GM18858 (cell line): Measurements from ENCODE around the gene SMARCD3.

Experiments
- ATAC-seq: cut with Tn5 transposase; IDR thresholded peaks from one replicate; pipeline ENCODE4 v1.9.1; 2021; ENCODE audit not compliant: unreplicated experiment

The SMARCD3 gene

DNA sequence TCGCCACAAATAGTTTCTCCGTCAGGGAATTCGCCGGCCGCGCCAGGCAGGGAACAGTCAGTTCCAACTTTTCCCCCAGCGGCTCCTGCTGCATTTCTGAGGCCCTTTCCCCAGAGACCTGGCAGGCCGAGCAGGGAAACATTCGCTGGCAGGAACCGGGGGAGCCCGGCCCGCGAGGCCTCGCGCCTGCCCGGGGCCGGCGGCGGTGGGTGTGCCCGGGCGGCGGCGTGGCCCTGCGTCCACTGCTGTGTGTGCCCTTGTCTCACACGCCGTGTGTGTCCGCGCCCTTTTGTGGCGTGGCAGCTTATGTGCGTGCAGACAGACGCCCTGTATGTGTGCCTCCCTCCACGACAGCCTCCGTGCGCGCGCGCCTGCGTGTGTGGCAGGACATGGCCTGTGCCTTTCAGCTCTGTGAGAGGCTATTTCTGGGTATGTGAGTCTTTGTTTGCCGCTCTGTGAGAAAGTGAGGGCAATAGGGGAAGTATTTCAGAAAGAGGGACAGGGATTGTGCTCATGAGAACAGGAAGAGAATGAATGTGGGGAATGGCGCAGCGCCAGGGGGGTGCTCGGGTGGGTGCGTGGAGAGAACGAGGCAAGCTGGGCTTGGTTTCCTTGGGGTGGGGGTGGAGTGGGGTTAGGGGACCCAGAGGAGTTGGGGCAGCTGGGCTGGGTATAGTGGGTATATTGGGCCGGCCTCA lies 689 bp upstream of the SMARCD3 start:
- ATAC-seq: no peak

DNA sequence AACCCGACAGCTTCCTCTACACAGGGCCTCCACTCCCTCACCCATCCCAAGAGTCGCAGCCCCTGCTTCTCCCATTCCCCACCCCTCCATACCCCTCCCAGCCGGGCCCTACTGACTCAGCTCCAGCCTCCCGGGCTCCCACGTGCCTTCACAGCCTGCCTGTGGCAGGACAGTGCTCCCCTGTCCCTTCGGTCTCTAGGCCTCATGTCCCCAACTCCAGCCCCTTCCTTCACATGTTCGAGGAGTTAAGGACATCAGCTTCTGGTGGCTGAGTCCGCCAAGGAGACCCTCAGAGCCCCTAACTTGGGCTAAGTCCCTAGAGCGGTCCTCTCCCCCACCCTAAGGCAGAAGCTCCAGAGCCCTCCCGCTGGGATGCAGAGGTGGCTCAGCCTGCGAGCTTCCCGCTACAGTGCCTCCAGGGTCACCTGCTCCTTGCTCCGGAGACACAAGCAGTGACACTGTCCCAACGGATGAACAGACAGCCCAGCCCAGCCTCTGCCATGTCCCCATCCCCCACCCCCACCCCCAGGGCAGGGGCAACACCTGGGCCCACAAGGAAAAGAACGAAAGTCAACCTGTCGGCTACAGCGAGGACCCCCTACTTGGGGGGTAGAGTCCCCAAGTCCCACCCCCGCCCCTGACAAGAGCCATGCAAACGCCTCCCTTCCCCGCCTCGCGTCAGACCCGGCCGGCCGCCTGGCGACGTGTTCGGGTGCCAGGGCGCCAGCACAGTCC lies 716 bp downstream of the SMARCD3 start:
- ATAC-seq: no peak

DNA sequence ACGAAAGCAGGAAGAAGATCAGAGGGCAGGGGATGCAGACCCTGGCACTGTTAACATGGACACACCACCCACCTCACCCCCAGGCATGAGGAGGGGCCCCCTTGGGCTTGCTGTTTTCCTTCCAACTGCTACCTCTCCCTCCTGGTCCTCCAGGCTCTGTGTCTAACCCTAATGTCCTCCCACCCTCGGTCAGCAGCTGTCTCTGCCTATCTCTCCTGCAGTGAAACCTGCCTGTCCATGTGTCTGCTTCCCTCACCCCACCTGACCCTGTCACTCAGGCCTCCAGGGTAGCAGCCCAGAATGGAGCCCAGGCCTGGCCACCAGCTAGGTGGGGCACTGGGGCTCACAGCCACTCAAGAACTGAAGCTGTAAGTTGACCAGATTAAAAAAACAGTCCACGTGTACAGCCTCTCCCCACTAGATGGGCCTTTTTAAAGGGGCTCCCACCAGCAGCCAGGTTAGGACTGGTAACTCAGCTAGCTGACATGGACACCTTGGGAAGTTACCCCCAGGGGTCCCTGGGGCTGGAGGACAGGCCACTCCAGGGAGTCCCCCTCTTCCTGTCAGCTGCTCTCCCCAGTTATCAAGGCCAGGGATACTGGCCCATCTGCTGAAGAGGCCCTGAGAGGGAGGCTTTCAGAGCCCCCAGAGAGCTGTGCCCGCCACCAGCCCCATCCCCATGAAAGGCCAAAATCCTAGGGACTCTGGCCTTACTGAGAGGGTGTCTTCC lies 1.5 kb downstream of the SMARCD3 start:
- no peak for ATAC-seq

DNA sequence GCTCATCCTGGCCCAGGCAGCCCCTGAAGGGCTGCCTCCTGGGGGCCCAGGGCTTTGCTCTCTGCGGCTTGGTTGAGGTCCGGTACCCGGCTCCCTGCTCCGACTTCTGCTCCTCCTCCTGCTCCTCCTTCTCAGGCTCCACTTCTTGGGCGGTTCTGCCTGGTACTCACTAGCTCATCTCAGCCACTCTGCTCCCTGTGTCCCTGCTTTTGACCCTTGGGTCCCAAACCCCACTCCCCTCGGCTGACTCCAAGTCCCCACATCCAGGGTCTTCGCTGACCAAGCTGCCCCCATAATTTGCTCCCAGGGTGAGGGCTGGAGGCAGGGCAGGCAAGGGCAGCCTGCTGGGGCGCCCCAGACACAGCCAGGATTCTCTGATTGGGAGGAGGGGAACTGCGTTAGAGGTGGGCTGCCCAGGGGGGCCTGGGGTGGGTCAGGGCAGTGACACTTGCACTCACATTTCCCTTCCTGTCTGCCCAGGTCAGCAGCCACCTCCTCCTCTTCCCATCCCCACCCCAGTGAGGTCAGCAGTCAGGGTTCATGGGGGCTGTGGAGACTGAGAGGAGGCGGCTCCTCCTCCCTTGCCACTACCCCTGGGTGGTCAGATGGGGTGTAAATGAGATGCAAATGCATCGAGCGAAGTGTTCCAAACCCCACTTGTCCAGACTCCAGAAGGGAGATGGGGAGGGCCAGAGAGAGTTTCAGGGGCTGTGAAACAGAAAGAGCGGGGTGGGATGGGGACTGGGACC lies 2.2 kb downstream of the SMARCD3 start:
- no peak for ATAC-seq

DNA sequence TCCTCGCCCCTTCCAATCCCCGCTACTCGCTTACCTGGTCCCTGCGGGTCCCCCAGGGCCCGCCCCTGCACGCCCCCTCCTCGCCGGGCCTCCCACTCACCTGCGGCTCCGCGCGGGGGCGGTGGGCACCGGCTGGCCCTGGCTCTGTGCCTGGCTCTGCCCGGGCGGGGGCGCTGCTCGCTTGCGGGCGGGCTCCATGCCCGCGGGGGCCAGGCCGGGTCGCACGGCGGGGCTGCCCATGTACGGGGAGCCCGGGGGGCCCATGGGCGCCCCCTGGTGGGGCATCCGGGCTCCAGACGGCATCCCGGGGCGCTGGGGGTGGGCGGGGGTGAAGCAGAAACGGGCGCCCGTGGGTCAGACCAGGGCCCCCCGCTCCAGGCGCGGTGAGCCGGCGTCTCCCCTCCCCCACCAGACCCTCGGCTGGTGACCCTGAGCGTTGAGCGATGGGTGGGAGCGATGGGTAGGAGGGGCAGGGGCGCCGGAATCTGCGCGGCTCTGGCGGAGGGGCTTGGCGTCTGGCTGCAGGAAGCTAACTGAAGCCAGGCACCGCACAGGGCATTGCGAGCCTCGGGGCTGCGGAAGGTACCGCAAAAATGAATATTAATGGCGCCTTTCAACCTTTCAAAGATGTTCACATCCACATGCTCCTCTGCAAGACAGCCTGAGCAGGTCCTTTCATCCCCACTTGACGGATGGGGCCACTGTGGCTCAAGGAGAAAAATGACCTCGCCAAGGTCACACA lies 3.0 kb downstream of the SMARCD3 start:
- ATAC-seq: no peak

DNA sequence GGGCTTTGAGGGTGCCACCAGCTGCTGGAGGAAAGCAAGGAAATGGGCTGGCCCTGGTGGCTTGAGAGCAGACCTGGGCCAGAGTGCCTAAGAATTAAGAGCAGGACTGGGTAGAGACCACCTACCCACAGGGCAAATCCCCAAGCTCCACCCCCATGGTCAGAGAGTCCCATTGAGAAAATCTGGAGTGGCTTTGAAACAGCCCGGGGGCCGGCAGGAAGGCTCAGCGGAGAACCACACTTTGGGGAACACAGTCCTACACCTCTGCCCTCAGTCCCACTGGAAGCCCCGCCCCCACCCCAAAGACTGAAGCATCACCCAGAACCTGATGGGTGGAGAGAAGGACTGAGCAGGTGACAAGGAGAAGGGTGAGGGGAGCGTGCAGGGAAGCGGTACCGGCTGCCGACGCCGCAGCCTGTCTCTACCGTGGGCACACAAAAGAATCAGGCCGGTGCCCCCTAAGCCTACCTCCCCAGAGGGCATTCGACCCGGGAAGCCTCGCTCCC lies 3.6 kb downstream of the SMARCD3 start:
- ATAC-seq: no peak

DNA sequence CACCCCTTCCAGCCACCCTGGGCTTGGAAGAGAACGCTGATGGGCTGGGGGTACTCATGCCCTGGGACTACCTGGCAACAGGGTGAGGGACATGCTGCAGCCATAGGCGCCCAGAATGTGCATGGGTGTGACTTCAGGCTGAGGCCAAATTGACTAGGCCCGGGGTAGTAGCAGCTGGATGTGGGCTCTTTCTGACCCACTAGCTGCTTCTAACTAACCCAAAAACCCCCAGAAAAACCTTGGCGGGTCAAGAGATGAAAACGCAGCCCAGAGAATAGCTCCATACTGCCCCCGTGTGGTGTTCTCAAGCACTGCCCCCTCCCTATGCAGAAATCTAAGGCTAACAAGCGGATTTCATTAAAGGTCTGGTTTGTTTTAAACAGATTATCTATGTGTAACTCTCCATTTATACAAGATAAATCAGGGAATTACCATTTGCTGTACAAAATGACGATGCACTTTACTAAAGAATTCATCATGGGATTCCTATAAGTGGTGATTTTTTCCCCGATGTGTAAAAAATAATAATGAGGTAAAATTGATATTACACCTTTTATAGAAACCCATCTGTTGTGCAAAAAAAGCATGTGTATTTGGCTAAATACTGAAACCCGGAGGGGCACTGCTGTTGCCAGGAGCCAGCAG lies 4.2 kb downstream of the SMARCD3 start:
- ATAC-seq: no peak

DNA sequence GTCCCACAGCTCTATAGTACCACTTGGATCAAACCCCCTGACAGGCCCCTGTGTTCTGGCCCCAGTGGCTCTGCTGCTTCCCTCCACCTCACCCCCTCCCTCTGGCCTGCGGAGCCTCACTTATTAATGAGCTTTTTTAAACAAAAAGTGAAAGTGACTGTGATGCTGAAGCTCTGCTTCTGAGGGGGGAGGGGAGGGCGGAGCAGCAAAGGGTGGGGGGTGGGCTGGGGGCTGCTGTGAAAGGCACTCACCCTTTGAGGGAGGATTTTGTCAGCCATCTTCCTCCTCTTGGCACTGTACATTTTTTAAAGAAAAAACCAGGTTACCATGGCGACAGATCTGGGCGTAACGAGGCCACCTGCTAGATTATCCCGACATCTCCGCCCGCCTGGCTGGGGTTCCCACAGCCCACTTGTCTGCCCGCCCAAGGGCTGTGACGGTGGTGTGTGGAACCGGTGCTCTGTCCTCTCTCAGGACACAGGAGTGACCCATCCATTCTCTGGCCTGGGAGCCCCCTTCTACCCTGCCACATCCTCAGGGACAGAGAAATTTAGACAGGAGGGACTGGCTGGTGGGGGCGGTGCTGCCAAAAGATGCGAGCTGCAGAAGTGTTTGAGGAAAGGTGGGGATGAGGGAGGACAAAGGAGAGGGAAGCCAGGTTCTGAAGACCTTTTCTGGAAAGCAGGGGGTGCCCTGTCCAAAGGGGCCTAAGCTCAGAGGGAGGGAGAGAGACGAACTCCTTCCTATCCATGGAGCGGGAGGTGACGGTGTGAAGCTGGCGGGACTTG lies 4.9 kb downstream of the SMARCD3 start:
- no peak for ATAC-seq

DNA sequence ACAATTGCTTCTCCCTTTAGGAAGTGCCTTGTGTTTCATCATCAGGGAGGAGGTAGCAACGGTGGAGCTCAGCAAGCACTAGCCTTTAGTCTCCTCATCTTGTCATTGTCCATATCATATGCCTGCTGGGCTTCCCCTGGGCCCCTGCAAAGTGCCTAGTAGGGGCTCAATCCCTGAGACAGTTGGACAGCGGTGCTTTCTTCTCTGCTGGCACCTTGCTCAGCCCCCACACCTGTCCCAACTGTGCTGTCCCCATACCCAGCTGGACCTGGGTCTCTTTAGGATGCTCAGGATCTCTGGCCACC lies 5.5 kb downstream of the SMARCD3 start:
- ATAC-seq: no peak

DNA sequence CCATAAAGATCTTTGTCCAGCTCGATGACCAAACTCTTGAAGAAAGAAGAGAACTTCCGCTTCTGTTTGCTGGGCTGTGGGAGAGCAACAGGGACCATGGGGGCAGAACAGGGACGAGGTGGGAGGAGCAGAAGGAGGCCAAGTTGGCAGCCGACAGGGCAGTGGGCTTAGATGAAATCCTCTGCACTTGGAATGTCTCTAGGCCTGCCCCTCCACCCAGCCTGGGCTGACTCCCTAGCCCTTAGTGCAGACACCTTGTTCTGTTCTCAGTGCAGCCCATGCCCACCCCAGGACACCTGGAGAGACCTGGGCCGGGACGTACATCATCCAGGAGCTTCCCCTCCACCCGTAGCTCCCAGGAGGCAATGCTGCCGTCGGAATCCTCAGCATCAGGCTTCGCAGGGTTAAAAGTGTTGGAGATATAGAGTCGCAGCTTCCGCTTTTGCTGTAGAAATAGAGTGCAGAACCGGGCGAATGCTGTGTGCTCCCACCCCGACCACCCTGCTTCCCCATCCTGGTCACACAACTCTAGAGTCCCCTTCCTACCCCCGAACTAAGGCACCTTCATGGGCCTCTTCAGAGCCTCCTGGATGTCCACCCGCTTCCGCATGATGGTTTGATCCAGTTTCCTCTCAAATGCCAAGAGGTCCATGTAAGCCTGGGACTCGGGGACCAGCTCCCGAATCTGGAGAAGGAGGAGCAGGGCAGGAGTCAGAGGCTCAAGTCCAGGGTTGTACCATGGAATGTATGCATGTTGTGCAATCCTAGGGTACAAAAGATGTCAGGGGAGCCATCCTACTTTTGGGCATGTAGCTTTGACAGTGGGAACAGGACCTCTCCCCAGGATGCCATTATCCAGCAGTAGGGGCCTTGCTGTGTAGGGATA lies 6.1 kb downstream of the SMARCD3 start:
- ATAC-seq: no peak

DNA sequence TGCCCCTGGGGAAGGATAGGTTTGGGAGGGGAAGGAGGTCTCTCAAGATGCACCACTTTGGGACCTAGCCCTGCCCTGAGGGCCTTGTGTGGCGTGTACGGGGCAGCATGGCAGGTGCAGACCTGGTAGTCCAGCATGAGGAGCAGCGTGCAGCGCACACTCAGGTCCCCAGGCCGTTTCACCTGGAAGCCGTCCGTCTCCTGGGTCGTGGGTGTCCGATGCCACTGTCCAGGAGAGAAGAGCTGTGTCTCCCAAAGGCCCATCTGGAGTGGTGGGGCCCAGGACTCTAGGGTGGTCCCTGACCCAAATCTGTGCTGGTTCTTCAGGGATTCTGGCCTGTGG lies 6.8 kb downstream of the SMARCD3 start:
- no peak for ATAC-seq

DNA sequence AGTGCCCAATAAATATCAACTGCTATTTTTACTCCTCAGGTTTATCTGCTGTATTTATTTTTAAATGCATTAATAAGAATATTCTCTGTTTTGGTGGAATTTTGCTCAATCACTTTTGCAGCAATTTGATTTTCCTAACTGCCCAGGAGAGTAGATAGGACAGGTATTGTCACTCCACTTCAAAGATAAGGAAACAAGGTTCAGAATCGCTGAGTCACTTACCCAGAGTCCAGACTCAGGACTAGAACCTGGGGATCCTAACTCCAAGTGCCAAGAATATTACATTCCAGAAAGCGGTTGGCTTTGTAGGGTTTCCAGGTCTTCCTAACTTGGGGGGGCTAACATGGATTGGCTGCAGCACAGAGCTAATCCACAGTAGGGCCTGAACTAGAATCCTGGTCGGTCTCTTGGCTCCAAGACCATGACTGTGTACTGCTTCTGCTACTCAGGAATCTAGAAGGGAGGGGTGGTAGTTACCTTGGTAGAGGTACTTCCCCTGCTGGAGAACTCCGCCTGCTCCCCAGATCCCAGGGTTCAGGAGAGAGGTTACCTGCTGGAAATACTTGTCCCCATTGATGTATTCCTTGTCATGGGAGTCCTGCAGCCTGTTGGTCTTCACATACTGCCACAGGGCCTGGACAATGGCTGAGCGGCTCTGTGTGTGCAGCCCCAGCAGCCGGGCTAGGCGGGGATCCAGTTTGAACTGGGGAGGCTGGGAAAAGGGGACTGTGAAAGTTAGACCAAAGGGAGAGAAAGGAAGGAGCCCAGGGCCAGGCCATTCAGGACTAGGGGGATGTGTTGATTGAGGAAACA lies 7.3 kb downstream of the SMARCD3 start:
- no peak for ATAC-seq

DNA sequence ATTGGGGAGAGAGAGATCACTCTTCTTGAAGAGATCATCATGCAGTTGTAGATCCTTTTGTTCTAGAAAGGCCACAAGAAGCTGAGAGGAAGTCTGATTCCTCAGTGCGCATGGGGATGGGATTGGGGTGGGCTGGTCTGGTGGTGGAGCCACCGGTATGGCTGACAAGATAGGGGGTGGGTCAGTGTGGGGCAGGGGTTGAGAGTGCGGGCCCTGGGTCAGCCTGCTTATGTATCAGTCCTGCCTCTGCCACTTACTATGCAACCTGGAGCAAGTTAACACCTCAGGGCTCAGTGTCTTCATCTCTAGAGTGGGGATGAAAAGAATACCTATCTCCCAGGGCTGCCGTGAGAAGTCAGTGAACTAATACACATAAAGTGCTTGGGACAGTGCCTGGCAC lies 8.0 kb downstream of the SMARCD3 start:
- ATAC-seq: no peak

DNA sequence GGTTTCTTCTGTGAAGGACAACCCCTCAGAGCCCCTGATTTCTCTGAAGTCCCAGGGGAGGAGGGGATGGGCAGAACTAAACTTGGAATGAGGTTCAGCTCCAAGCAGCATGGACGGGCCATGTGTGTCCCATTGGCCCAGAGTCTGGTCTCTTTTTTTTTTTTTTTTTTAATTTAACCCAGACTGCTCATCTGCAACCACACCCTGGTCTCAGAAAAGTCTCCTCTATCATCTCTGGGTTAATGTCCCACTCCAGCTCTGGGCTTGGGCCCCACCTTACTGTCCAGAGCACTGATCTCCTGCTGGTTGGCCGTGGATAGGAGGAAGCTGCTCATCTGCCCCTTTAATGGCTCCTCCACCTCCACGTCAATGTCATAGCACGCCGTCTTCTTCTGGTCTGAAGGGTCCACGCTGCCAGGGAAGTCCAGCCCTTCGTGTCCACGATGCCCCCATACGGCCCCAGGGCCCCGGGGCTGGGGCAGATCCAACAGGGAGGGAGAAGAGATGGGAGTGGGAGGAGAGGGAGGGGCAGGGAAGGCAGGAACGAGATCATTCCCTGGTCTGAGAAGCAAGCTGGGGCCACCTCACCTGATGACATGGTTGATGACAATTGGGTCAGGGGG lies 8.5 kb downstream of the SMARCD3 start:
- no peak for ATAC-seq

DNA sequence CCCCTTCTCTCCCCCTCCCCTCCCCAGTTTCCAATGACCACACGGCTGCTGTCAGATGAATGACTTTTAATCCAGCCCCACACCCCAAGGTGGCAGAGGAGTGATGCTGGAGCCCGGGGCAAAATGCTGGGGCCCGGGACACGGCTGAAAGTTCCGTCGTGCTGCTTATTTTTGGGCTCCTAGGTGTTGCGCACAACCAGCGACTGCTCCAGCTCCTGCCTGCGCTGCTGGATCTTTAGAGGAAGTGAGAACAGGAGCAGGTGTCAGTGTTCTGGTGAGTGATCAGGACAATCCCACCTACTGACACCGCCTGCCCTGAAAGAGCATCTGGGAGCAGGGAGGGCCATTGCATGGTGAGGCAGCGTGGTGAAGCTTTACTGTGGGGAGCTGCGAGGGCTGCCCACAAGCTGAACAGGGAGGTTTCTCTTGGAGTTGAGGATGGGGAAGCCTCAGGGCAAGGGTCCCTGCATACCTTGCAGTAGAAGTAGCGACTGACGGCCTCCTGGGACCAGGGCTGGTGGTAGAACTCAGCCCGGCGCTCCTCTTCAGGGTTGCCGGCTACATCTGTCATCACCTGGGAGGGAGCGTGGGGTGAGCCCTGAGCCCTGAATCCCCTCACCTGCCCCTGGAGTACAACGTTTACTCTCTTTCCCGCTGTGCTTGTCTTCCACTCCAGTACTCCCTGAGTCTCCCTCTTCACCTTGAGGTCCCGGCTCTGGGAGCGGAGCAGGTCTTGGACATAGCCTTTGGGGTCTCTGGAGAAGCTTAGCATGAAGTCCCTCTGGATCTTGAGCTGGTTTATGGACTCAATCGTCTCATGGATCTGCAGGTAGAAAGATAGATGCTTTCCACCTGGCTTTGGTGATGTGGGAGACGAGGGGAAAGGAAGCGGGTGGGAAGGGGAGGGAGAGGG lies 9.3 kb downstream of the SMARCD3 start:
- no peak for ATAC-seq

DNA sequence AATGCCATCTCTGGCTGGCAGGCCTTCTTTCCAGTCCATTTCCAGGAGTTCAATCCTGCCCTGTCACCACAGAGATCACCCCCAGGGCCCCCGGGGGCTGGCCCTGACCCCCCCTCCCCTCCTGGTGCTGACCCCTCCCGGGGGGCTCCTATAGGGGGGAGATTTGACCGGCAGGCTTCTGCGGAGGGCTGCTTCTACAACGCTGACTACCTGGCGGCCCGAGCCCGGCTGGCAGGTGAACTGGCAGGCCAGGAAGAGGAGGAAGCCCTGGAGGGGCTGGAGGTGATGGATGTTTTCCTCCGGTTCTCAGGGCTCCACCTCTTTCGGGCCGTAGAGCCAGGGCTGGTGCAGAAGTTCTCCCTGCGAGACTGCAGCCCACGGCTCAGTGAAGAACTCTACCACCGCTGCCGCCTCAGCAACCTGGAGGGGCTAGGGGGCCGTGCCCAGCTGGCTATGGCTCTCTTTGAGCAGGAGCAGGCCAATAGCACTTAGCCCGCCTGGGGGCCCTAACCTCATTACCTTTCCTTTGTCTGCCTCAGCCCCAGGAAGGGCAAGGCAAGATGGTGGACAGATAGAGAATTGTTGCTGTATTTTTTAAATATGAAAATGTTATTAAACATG lies 10.2 kb downstream of the SMARCD3 start:
- ATAC-seq: no peak
